CD1c-positive myeloid dendritic cell (primary cell): ENCODE measurements around the gene CDH5.

Experiments
- DNase-seq: peaks from one replicate; pipeline ENCODE4 v3.0.0-alpha.2; 2016; ENCODE audit errors: extremely low spot score

Gene CDH5

DNA sequence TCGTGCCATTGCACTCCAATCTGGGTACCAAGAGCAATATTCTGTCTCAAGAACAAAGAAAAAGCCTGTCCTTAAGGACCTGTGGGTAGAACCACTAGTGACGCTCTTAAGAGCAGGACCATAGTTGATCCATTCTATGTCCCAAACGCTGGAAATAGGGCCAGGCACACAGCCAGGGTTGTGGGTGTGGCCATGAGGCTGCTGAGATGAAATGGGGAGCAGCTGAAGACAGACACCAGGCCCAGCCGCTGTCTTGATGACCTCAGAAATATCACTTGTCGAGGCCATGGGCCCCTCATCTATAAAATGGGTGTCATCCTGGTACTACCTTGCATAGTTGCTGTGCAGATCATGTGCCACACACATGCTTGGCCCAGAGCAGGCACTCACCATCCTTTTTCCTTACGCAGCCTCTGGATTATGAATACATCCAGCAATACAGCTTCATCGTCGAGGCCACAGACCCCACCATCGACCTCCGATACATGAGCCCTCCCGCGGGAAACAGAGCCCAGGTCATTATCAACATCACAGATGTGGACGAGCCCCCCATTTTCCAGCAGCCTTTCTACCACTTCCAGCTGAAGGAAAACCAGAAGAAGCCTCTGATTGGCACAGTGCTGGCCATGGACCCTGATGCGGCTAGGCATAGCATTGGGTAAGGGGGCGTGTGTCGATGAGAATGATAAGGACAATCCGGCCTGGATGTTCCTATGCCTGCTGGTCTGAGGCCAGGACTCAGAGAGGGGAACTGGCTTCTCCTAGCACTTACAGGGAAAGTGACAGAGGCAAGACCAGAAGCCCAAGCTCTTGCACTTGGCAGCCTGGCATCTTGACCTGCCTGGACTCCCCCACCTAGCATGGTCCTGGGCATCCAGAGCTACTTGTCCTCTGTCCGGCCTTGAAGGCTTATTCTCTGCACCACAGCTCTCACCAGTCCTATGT is 25.5 kb downstream of the CDH5 start:
- DNase-seq = no peak

DNA sequence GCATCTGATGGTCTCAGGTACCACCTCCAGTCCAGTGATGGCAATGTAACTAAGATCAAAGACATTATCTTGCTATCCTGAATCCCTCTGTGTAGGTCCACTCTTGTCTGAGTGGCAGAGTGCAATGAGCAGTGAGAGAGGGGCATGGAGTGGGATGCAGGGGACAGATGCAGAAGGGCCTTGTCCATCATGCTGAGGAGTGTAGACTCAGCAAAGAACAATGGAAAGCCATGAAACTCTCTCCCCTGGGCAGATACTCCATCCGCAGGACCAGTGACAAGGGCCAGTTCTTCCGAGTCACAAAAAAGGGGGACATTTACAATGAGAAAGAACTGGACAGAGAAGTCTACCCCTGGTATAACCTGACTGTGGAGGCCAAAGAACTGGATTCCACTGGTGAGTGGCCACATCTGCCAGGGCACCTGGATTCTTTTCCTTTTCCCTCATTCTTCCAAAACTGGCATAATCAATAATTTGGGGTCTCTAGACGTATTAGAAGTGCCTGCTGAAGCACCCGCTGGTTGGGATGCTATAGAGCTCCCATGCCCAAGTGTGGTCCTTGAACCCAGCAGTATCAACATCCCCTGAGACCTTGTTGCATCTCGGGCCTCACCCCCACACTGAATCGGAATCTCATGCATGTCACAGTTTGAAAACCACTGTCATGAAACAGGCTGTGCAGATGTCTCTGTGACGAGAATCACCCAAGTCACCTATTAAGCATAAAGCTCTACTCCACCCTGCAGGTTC is 29.5 kb downstream of the CDH5 start:
- no peak for DNase-seq

DNA sequence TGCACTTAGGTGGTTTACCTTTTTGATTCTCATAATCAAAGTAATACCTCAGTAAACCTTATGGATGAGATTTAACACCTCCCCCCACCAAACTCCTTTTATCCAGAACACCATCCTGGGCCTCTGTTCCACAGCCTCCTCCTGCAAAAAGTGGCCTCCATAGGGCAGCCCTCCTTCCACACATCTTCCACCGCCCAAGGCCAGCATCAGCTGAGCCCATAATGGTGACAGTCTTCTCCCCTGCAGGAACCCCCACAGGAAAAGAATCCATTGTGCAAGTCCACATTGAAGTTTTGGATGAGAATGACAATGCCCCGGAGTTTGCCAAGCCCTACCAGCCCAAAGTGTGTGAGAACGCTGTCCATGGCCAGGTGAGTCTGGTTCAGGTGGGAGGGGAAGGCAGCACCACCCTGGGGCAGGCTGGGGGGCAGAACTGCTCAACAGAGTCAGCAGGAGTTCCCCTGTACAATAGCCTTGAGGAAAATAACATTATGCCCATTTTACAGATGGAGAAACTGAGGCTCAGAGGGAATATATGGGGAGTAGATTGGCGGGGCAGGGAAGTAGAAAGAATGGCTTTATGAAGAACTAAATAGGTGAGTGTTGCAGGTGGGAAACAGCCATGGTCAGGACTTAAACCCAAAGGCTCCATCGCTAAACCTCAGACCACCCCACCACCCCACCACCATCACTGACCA is 31.4 kb downstream of the CDH5 start:
- DNase-seq = no peak

DNA sequence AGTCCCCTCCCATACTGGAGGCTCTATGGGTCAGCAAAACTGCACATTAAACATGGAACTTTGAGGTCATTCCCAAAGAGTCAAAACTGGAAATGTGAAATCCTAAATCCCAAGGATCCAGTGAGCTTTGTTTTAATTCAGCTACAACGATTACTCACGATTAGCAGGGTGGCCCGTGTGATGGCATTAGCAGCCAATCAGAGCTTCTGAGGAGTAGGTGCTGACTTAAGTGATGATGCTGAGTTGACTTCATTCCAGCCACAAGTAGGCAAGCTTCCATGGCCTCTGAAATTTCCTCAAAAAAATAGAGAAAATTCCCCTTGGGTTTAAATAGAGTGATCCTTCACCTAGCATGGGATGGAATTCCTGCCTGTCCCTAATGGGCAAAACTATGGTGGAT is 32.5 kb downstream of the CDH5 start:
- DNase-seq = no peak

DNA sequence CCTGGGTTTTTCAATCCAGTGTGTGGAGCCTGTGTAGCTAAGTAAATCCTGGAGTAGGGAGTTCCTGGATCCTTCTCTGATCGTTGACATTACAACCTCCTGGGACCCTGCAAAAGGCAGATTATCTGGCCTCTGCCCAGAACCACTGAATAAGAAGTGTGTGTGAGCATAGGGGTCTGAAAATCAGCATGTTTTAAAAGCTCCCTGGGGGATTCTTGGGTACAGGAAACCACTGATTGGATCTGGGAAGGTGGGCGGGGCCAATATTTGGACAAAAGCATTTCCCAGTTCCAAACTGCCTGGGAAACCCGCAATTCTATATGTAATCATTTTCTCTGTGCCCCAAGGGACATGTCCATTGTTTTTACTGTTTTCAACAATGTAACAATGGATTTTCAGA is 33.4 kb downstream of the CDH5 start:
- DNase-seq = no peak

DNA sequence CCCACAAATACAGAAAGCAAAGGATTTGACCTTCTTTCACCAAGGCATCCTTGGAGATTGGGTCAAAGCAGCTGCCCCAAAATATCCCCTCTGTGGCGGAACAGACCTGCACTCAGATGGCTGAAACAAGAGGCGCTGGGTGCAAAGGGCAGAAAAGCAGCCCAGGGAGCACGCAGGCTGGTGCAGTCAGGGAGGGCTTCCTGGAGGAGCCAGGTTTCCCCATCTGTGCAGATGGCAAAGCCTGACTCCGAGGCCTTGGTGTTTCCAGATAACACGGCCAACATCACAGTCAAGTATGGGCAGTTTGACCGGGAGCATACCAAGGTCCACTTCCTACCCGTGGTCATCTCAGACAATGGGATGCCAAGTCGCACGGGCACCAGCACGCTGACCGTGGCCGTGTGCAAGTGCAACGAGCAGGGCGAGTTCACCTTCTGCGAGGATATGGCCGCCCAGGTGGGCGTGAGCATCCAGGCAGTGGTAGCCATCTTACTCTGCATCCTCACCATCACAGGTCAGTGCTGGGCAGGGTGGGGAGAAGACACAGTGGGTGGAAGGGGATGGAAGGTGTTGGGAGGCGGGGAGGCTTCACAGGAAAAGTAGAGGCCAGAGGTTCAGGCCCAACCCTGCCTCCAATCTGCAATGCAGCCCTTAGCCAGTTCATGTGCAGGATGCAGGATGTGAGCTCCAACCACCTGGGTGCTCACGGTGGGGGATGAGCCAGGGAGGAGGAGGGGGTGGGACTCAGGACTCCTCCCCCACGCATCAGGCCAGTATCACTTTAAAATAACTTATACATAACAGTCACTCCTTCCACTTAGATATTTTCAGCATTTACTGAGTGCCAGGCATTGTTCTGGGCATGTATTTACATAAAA is 34.3 kb downstream of the CDH5 start:
- no peak for DNase-seq

DNA sequence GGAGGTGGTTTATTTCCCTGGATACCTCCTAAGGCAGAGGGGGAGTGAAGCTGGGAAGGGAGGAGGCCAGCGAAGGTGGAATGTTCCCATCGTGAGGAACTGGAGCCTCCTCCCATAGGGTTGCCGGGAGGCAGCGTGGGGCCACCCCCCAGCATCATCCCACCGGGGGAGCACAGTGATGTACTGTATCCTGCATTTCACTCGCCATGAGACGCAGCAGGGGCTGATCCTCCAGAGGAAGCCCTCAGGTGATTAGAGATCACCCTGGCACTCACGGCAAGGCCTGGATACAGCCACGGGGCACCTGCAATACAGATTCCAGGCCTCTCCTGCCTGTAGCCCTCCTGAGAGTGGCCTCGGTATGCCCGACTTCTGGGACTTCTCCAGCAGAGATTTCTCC is 35.1 kb downstream of the CDH5 start:
- no peak for DNase-seq

DNA sequence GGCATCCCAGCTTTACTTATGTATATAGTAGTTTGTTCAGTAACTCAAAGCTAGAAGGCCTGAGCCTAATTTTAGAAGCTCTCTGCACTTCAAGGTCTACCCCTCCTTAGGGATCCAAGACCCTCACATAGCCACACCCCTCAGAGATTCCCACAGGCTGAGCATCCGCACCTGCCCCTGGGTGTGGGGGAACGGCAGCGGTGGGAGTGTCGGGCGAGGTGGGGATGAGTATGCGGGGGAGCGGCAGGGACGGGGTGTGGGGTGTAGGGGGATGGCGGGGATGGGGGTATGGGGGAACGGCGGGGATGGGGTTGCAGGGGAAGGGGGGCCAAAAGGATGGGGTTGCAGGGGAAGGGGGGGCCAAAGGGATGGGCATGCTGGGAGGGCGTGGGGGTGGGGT is 35.7 kb downstream of the CDH5 start:
- no peak for DNase-seq

DNA sequence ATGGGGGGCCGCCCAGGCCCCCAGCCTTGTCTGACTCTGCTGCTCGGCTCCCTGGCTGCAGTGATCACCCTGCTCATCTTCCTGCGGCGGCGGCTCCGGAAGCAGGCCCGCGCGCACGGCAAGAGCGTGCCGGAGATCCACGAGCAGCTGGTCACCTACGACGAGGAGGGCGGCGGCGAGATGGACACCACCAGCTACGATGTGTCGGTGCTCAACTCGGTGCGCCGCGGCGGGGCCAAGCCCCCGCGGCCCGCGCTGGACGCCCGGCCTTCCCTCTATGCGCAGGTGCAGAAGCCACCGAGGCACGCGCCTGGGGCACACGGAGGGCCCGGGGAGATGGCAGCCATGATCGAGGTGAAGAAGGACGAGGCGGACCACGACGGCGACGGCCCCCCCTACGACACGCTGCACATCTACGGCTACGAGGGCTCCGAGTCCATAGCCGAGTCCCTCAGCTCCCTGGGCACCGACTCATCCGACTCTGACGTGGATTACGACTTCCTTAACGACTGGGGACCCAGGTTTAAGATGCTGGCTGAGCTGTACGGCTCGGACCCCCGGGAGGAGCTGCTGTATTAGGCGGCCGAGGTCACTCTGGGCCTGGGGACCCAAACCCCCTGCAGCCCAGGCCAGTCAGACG is 36.2 kb downstream of the CDH5 start:
- DNase-seq = no peak

DNA sequence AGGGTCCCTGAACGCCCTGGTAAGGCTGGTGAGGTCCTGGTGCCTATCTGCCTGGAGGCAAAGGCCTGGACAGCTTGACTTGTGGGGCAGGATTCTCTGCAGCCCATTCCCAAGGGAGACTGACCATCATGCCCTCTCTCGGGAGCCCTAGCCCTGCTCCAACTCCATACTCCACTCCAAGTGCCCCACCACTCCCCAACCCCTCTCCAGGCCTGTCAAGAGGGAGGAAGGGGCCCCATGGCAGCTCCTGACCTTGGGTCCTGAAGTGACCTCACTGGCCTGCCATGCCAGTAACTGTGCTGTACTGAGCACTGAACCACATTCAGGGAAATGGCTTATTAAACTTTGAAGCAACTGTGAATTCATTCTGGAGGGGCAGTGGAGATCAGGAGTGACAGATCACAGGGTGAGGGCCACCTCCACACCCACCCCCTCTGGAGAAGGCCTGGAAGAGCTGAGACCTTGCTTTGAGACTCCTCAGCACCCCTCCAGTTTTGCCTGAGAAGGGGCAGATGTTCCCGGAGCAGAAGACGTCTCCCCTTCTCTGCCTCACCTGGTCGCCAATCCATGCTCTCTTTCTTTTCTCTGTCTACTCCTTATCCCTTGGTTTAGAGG is 37.1 kb downstream of the CDH5 start:
- no peak for DNase-seq

DNA sequence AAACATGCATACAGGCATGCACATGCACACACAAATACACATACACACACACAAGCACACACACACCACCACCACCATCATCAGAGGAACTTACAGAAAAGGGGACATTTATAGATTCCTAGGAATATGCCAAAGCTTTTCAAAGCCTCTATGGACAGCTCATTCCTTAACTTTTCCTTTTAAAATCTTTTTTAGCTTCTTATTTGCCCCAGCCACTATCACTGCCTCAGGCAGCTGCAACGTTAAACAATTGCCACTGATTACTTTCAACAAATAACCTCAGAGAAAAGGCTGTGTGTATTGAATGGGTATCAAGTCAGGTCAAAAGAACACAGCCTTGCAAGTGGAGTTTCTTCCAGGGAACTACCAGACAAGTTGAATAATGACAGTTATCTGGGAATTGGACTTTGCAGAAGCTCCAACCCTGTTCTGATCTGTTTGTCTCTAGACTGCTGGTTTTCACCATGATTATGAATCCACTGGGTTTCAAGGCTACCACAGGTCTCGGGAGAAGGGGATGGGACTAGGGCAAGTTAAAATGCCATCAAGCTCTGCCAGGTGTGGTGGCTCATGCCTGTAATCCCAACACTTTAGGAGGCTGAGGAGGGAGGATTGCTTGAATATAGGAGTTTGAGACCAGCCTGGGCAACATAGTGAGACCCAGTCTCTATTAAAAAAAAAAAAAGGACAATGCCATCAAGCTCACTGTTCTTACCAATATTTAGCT is 38.7 kb downstream of the CDH5 start:
- no peak for DNase-seq

DNA sequence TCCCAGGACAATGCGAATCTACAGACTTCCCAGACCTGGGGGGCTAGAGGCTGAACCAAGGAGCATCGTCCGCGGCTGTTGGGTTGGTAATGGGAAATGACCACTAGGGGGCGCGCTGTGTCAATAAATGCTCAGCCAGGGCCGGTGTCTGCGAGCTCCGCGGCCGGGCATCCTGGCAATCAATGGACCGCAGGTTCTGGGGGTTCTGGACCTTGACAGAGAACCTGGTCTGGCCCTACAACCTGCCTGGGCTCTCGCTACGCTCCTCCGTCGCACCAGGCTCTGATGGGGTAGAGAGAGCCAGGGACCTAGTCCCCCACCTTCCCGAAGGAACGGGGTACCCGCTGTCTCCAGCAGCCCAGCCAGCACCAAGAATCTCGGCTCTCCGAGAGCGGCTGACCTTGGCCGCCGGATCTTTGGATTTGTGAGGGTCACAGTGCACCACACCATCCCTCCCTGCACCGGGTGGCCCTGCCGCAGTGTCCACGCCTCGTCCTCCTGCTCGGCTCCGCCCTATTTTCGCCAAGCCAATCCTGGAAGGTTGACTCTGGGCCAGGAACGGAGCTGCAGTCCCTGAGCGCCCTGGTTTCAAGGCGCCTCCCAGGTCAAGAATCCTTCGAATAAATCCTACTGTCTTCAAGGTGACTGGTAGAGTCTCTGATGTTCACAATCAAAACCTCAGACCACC is 40.2 kb downstream of the CDH5 start:
- DNase-seq = peak; percentile 88

DNA sequence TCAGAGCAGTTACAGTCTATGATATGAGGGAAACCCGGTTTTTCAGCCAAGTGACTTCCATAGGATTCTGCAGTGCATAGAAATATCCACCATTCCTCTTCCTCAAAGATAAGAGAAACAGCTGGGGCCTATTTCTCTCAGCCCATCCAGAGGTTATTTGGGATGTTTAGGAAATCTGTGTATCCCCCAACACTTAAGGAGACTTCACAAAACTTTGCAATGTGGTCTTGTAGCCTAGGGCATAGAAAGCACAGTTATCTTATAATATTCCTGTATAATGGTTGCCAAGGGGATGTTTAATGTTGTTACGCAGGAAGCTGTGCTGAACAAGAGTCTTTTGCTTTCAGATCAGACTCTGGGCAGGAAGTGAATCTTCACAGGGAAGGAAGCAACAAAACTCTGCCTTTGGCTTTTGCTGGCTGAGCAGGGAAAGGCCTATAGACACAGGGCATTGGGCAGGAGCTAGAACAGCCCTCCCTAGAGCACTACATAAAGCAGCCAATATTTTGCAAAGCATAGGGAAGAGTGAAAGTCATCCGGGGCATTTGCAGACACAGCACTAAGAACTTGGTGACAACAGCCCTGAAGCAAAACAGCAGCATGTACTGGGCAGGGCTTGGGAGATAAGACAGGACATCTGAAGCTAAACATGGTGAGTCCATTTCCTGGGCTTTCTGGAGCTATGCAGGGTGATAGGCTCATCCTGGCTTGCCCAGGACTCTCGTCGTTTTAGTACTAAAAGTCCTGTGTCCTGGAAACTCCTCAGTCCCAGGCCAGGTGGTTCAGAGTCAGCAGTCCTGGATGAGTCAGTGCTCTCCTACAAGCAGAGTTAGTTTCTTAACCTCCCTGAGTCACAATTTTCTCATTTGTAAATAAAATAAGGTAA is 41.9 kb downstream of the CDH5 start:
- peak; percentile 59 for DNase-seq

DNA sequence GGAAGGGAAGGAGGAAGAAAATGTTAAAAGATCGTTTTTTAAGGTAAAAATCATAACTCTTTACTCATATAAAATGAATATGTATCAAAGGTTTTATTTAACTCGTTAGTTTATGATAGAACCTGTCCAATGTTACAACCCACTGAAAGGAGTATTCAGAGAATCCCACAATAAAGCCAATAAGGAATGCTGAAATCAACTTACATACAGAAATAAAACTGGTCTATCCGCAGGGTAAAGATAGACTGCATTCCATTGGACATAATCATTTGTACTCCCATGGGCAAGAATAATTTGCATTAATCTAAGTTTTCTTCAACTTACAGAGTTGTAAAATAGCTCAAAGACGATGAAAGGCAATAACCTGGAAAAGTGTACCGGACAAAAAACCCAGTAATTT is 42.7 kb downstream of the CDH5 start:
- no peak for DNase-seq

DNA sequence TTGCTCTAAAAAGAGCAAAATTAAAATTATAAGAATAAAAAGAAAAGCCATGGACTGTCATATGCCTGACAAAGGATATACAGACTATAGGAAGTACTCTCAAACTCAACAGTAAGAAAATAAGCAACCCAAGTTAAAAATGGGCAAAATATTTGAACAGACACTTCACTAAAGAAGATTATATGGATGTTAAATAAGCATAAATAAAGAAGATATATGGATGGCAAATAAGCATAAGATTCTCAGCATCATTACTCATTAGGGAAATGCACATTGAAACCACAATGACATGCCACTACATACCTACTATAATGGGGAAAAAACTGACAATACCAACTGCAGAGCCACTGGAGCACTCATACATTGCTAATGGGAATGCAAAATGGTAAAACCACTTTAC is 45.7 kb downstream of the CDH5 start:
- DNase-seq = no peak

DNA sequence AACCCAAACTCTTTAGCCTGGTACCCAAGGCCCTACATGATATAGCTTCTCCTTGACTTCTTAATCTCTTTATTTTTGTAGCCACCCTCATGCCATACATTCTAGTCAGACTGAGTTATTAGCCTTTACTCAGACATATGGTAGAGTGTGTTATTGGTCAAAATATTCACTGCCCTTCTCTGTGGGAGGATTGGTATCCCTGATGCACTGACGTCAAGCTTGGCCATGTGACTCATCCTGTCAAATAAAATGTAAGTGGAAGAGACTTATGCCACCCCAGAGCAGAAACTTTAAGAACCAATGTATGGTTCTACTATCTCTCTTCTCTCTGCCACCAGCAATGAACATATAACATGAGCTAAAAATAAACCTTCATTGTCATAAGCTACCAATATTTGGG is 48.4 kb downstream of the CDH5 start:
- no peak for DNase-seq

DNA sequence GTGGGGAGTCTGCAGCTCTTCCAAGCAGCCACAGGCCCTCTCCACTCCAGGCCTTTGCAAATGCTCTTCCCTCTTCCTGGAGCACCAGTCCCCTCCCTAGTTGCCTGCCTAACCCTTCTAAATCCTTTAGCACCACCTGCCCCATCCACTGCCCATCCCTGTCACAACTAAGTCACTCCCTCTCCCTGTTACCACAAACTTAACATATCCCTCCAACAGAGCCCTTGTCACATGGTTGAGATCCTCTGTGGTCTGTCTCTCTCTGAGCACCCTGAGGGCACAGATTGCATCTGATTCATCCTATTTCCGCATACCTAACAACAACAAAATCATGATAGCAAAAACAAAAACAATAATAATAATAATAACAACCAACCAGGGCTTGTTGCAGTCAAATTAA is 49.6 kb downstream of the CDH5 start:
- no peak for DNase-seq
